GM21737 (cell line): Measurements from ENCODE around the gene LDB2.

Source experiments
- ATAC-seq: cut with Tn5 transposase; IDR thresholded peaks from one replicate; pipeline ENCODE4 v1.9.1; 2021; ENCODE audit warnings: mild to moderate bottlenecking, moderate library complexity; ENCODE audit not compliant: unreplicated experiment

The LDB2 gene

GRCh38 chr4:16608611-16609125 is 289.8 kb downstream of the LDB2 start:
- ATAC-seq: no peak

DNA sequence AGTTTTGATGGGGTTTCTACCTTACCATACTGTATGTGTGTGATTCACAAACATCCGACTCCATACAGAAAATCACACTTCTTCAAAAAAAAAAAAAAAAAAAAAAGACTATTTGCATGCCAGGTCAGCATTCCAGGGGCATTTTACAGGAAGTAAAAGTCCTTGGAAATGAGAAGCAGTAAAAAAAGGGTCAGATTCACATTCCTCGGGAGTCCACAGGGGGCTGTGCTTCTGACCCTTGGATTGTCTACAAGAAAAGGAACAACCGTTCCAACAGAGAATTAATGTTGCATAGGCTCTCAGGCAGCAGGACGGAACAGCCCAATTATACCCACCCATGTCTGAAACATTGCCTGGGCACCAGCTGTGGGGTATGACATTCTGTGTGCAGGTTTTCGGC is 290.3 kb downstream of the LDB2 start:
- no peak for ATAC-seq

DNA sequence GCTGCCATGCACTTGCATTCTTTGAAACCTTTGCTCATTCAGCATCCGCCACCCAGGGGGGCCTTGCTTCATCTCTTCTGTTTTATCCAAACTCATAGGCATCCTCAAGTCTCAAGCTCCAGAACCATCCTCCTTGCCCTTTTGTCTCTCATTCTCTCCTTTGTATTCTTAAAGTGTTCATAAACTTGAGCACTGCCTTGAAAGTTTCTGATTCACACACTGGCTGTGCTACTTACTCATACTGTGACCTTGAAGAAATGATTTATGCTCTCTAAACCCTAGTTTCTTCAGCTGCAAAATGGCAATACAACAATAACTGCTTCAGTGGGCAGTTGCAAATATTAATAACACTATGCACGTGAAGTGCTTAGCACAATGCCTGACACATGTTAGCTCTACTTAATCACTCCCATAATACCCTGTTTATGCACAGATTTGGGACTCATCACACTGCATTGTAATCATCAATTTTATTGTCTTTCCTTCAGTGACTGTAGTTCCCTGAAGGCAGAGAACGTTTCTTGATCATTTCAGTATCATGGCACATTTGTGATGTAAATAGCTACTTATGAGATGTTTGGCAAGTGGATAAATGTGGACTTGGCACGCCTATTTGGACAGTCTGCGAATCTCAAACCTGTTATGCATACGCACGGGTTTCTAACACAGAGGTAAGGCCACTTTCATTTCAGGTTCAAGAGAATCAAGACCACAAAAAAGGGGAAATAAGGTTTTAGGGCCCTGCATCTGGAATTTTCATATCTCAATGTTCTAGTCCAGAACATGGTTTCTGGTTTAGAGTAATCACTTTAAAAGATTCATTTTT is 291.0 kb downstream of the LDB2 start:
- no peak for ATAC-seq

DNA sequence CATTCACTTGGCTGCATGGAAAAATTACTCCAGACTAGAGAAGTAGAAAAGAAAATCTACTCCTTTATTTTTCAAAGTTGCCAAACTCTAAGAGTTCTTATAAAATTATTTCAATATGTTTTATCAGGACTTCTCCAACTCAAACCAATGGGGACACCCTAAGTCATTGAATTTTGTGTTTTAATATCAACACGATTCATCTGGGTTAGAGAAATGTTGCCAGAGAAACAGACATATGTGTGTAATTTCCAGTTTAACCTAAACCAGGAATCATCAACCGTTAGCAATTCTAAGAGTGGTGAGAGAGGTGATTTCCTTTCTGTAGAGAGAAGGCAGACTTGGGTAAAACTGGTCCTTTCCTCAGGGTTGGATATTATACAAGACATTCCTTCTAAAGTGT is 291.8 kb downstream of the LDB2 start:
- ATAC-seq: no peak

- ATAC-seq: no peak
Measured at GRCh38 chr4:16603178-16603577, 295.3 kb downstream of the LDB2 start.

DNA sequence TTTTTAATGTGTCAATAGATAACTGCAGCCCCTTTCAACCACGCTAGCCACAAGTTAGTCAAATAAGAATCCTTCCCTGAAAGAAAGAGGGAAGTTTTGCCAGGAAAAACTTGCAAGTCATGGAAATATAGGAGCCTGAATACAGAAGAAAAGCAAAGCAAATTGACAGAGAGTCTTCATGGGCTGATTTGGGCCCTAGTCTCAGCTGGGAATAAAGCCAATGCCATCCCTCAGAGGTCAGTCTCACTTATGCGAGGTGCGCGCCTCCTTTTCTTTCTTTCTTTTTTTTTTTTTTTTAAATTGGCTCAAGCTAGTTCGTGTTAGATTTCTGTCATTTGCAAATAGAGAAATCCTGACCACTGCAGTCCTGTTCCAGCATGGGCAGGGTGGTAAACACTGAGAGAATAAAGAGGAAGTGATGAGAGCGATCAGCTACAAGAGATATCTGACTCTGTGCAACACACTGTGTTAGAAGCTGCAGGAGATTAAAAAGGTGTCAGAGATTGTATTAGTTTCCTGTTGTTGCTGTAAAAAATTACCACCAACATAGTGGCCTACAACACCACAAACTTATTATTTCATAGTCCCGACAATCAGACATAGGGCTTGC is 299.7 kb downstream of the LDB2 start:
- ATAC-seq: no peak

GRCh38 chr4:16597845-16598596 is 300.4 kb downstream of the LDB2 start:
- no peak for ATAC-seq

DNA sequence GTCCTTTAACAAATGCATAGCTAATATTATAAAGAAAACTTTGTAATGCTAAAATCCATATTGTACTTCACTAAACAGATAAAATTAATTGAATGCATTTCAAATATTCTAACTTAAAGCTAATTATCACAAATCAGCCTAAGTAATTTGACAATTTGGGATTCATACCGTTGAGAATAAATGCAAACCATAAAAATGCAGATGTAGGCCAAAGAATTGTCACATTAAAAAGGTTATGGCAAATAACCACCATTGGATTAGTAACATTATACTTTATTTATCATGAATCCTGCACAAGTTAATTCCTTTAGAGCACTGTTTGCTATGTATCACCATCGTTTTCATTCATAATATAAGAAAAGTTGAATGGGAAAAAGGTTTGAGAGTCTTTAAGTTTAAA is 301.0 kb downstream of the LDB2 start:
- no peak for ATAC-seq

- no peak for ATAC-seq
Measured at GRCh38 chr4:16596267-16596666, 302.2 kb downstream of the LDB2 start.

GRCh38 chr4:16594128-16594527 is 304.3 kb downstream of the LDB2 start:
- no peak for ATAC-seq

GRCh38 chr4:16593386-16593785 is 305.1 kb downstream of the LDB2 start:
- no peak for ATAC-seq

- no peak for ATAC-seq
Measured at GRCh38 chr4:16591272-16591826, 307.1 kb downstream of the LDB2 start.

GRCh38 chr4:16590797-16591196 is 307.6 kb downstream of the LDB2 start:
- ATAC-seq: no peak

- ATAC-seq: no peak
Measured at GRCh38 chr4:16588651-16589050, 309.8 kb downstream of the LDB2 start.

GRCh38 chr4:16588149-16588548 is 310.3 kb downstream of the LDB2 start:
- ATAC-seq: no peak

DNA sequence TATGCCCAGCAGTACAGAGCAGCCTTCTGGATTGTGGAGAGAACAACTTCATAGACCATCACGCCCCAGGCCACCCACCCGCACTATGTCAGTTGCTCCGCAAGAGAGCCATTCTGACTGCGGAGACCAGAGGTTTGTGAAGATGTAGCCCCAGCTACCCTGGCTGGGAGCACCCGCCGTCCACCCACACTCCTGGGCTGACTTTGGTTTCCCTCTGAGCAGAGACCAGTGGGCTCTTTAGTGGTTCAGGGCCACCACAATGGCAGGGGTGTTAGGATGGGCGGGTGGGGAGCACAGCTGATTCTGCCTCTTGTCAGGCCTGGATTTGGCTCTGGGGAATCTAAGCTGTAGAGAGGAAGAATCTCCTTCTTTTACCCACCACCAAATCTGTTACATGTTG is 313.4 kb downstream of the LDB2 start:
- no peak for ATAC-seq

DNA sequence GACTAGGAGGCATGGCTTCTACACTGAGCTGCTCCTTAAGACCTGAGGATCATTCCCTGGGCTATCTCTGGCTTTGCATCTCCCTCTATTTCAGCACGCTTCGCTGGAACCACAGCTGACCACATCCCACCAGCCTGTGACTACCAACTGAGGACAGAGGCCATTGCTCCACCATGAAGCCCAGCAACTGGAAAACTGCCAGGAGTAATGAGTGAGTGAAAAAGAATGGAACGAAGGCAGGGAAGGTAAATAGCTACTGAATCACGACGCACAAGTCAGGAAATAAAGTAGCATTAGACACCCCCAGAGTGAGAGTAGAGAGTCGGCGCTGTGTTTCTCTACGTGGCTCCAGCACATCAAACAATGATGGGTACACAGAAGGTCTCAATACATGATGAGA is 314.7 kb downstream of the LDB2 start:
- ATAC-seq: no peak

DNA sequence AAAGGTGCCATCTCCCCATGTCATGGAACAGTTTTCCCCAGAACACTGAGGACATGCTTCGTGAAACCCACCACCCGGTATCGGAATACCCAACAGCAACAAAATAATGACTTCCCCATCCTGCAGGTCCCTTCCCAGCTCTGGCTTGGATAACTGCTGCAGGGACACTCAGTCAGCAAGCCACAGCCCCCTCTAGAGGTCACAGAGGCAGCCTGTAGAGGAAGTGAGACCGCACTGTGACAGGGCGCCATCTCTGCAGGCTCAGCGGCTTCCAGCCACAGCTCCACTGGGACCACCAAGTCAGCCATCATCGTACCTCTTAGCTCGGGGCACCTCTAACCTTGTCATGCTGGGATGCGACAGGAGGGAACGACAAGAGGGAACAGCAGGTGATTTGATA is 315.9 kb downstream of the LDB2 start:
- ATAC-seq: no peak

DNA sequence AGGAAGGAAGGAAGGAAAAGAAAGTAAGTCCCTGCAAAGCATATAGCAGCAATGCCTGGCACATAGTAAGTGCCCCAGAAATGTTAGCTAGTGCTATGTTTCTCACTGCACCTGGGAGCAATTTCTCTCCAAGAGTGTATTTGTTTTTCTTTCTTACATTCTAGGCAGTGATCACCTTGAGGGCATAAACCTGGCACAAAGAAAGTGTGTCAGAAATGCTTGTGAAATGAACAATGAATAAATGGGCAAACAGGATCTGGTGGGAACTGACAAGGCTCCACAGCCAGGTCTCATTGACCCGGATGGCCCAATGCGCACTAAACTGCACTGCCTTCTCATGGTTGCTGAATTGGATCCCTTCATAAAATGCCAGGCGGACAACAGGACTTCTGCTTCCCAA is 316.4 kb downstream of the LDB2 start:
- no peak for ATAC-seq

GRCh38 chr4:16581117-16581516 is 317.3 kb downstream of the LDB2 start:
- ATAC-seq: no peak

DNA sequence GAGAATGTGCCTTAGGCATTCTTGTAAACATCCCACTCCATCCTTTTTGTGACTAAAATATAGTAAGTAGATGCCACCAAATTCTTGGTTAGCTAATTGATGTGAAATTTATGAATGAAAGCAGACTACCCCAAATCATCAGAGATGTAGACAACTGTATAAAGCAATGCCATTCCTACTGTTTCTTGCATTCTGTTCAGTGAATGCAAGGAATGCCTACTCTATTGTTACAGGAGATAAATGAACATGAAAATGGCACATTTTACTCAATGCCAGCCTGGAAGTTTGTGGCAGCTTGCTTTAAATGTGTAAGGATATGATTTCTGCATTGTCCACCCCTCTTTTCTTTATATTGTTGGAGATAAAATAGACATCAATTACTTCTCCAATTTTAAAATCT is 317.9 kb downstream of the LDB2 start:
- no peak for ATAC-seq
